ENCODE measurements around the gene DNM2.

Gene DNM2

GRCh38 chr19:10683582-10683981, 34.3 kb upstream of the DNM2 start:
- Histone ChIP-seq H3K9me2 (replicated peaks; ENCODE audit: control insufficient read depth, low read length) (no peaks in the 10 kb centered on the region), H3K9me3 (ENCODE audit: control insufficient read depth, insufficient read depth, low read length) (no peaks in the 10 kb centered on the region), H3K36me3 (ENCODE audit: control insufficient read depth, low read length) (peaks cover 98% of the 10 kb centered on the region), H3F3A (ENCODE audit: control insufficient read depth, insufficient read depth) (peaks cover 6% of the 10 kb centered on the region), H4K20me1 (ENCODE audit: control insufficient read depth, insufficient read depth, low read depth, low read length) (peaks cover 7% of the 10 kb centered on the region; the same call in 1 of the 2 replicates), H3K4me1 (ENCODE audit: control insufficient read depth, low read length) (no peaks in the 10 kb centered on the region), H3K4me3 (ENCODE audit: low read length) (no peak overlapping the region), H3K4me2 (ENCODE audit: low read length) (no peak overlapping the region), H3K79me2 (ENCODE audit: control insufficient read depth, low read length) (peaks cover 66% of the 10 kb centered on the region), H3K27me3 (ENCODE audit: control insufficient read depth, low read length) (no peaks in the 10 kb centered on the region), H3K27ac (ENCODE audit: low read depth, low read length) (no peak overlapping the region)
- TF ChIP-seq EZH2phosphoT487 (IDR thresholded peaks at IDR 0.05; ENCODE audit: borderline replicate concordance, low read length) = no peak
- TF ChIP-seq CTCF (IDR thresholded peaks at IDR 0.05; ENCODE audit: low read depth, low read length, poor library complexity, severe bottlenecking) = no peak

- Histone ChIP-seq H3K4me3 (ENCODE audit: low read length) (no peak overlapping the region), H3F3A (ENCODE audit: control insufficient read depth, insufficient read depth) (peaks cover 10% of the 10 kb centered on the region), H3K36me3 (ENCODE audit: control insufficient read depth, low read length) (peaks cover 98% of the 10 kb centered on the region), H3K79me2 (ENCODE audit: control insufficient read depth, low read length) (peaks cover 50% of the 10 kb centered on the region), H4K20me1 (ENCODE audit: control insufficient read depth, insufficient read depth, low read depth, low read length) (peaks cover 3% of the 10 kb centered on the region; the same call in 1 of the 2 replicates), H3K27ac (ENCODE audit: low read depth, low read length) (no peak overlapping the region), H3K4me2 (ENCODE audit: low read length) (no peak overlapping the region), H3K4me1 (ENCODE audit: control insufficient read depth, low read length) (no peaks in the 10 kb centered on the region), H3K9me2 (replicated peaks; ENCODE audit: control insufficient read depth, low read length) (no peaks in the 10 kb centered on the region), H3K9me3 (ENCODE audit: control insufficient read depth, insufficient read depth, low read length) (no peaks in the 10 kb centered on the region), H3K27me3 (ENCODE audit: control insufficient read depth, low read length) (no peaks in the 10 kb centered on the region)
- no peak for TF ChIP-seq CTCF (IDR thresholded peaks at IDR 0.05; ENCODE audit: low read depth, low read length, poor library complexity, severe bottlenecking)
- no peak for TF ChIP-seq EZH2phosphoT487 (IDR thresholded peaks at IDR 0.05; ENCODE audit: borderline replicate concordance, low read length)
These were observed 32.7 kb upstream of the DNM2 start for GRCh38 chr19:10685210-10685609.

GRCh38 chr19:10686193-10686592, 31.7 kb upstream of the DNM2 start:
- H3K27ac ChIP-seq (ENCODE audit: low read depth, low read length) = no peak overlapping the region
- H3K4me3 ChIP-seq (ENCODE audit: low read length) = no peak overlapping the region
- H3K79me2 ChIP-seq (ENCODE audit: control insufficient read depth, low read length) = peaks cover 41% of the 10 kb centered on the region
- no peaks in the 10 kb centered on the region for H3K9me3 ChIP-seq (ENCODE audit: control insufficient read depth, insufficient read depth, low read length)
- H3F3A ChIP-seq (ENCODE audit: control insufficient read depth, insufficient read depth) = peaks cover 11% of the 10 kb centered on the region
- peaks cover 3% of the 10 kb centered on the region; the same call in 1 of the 2 replicates for H4K20me1 ChIP-seq (ENCODE audit: control insufficient read depth, insufficient read depth, low read depth, low read length)
- no peak overlapping the region for H3K4me2 ChIP-seq (ENCODE audit: low read length)
- H3K36me3 ChIP-seq (ENCODE audit: control insufficient read depth, low read length) = peaks cover 98% of the 10 kb centered on the region
- no peaks in the 10 kb centered on the region for H3K4me1 ChIP-seq (ENCODE audit: control insufficient read depth, low read length)
- no peaks in the 10 kb centered on the region for H3K27me3 ChIP-seq (ENCODE audit: control insufficient read depth, low read length)
- TF ChIP-seq CTCF (IDR thresholded peaks at IDR 0.05; ENCODE audit: low read depth, low read length, poor library complexity, severe bottlenecking) (no peak), EZH2phosphoT487 (IDR thresholded peaks at IDR 0.05; ENCODE audit: borderline replicate concordance, low read length) (no peak)
- no peaks in the 10 kb centered on the region for H3K9me2 ChIP-seq (replicated peaks; ENCODE audit: control insufficient read depth, low read length)
